Body of pancreas (tissue), 4 donors: Measurements from ENCODE around the gene SLC27A1.
"Not testable (repeated sequence)": the region's sequence is repeated elsewhere in the genome, so short reads cannot be mapped to it uniquely, and the experiment has no call there.

Experiments used
- POLR2A ChIP-seq, 3 donors: fragments of 450-650 bp; IDR thresholded peaks; one replicate each; pipeline ENCODE4 v1.6.1; 2016; ENCODE audit warnings: antibody characterized with exemption in 3 of 3, mild to moderate bottlenecking in 2 of 3
- TF ChIP-seq, protein P1 (sequence below), 7 experiments: fragments of 450-650 bp in 4 of 7; fragments of 200-600 bp in 3 of 7; sonication (generic) in 3 of 7; IDR thresholded peaks; one replicate each; pipeline ENCODE4 v1.5.1; 2016 to 2019; ENCODE audit warnings: antibody characterized with exemption in 7 of 7

- TF ChIP-seq, protein P1, sequence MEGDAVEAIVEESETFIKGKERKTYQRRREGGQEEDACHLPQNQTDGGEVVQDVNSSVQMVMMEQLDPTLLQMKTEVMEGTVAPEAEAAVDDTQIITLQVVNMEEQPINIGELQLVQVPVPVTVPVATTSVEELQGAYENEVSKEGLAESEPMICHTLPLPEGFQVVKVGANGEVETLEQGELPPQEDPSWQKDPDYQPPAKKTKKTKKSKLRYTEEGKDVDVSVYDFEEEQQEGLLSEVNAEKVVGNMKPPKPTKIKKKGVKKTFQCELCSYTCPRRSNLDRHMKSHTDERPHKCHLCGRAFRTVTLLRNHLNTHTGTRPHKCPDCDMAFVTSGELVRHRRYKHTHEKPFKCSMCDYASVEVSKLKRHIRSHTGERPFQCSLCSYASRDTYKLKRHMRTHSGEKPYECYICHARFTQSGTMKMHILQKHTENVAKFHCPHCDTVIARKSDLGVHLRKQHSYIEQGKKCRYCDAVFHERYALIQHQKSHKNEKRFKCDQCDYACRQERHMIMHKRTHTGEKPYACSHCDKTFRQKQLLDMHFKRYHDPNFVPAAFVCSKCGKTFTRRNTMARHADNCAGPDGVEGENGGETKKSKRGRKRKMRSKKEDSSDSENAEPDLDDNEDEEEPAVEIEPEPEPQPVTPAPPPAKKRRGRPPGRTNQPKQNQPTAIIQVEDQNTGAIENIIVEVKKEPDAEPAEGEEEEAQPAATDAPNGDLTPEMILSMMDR (IDR thresholded peaks at IDR 0.05), result not testable (repeated sequence)
- TF ChIP-seq POLR2A (IDR thresholded peaks at IDR 0.05), result not testable (repeated sequence)
These were observed 28.7 kb downstream of the SLC27A1 start for GRCh38 chr19:17499025-17499424.
